Nucleus accumbens (tissue), 56 donors: ENCODE measurements around the gene PCMTD2.

ENCODE experiments used
- DNase-seq, 56 donors: peaks; one replicate each; lab custom pipeline; 2025; lab: John Stamatoyannopoulos, UW

PCMTD2 gene

DNA sequence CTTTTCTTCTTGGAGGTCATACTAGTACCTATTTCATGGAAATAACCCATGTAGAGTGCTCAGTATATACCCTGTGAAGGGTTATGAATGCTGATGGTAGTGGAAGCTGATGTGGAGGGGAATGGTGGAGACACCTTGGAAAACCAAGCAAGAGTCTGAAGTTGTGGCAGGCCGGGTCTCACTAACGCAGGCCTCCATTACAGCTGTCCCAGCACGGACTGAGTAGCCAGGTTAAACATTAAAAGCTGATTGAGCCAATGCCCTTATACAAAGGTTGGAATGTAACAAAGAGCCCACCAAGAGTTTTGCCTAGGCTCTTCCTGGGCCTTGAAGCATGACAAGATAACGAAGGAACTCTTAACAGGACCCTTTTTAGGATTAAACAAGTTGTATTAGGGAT, 2.1 kb upstream of the PCMTD2 start:
- DNase-seq: no peak

GRCh38 chr20:64254156-64254555, 1.4 kb upstream of the PCMTD2 start:
- DNase-seq: no peak

DNA sequence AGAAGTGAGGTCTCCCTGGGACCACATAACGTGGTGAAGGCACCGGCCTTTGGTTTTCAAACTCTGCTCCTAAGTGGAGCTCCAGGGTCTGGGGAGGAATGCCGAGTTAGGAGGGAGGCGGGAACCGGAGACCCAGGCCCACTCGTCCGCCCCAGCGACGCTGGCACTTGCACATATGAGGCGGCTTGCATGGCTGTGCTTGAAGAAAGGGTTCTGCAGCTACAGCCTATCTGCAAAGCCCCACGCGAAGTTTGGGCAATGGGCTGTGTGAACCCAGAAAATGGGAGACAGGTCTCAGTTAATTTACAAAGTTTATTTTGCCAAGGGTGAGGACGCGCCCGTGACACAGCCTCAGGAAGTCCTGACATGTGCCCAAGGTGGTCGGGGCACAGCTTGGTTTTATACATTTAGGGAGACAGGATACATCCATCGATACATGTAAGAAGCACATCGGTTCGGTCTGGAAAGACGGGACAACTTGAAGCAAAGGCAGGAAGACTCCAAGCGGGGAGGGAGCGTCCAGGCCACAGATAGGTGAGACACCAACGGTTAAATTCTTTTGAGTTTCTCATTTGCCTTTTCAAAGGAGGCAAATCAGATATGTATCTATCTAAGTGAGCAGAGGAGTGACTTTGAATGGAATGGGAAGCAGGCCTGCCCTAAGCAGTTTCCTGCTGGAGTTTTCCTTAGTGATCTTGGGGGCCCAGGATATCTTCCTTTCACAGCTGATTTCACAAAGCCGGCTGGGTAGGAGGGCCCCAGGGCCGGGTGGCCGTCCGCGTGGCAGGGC, 782 bp upstream of the PCMTD2 start:
- peak in 1 of 56 donors; percentile 15 for DNase-seq

DNA sequence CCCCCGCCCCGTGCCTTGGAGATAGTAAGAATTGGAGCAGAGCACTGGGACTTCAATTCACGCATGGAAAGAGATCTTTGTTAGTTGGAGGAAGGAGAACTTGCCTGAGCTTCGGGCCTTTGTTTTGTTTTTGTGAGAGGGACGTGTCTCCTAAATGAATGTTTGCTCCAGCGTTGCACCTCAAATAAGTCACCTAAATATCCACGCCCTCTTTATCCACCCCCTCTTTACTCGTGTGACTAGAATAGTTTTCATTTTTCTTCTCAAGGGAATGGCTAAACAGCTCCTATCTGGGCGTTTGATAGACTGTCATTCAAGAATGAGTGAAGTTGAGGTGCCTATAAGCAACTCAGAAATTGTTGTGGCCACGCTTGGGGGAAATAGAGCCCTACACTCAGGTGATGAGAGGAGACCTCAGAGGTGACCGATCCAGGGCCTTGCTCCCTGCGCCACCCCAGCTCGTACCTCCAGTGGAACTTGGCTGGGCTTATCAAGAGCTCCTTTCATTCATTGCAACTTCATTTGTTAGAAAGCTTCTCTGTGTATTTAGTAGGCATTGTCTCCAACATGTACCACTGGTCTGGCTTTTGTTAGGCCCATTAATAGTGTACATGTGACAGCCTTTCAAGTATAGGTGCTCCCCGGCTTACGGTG, 861 bp downstream of the PCMTD2 start:
- no peak for DNase-seq

DNA sequence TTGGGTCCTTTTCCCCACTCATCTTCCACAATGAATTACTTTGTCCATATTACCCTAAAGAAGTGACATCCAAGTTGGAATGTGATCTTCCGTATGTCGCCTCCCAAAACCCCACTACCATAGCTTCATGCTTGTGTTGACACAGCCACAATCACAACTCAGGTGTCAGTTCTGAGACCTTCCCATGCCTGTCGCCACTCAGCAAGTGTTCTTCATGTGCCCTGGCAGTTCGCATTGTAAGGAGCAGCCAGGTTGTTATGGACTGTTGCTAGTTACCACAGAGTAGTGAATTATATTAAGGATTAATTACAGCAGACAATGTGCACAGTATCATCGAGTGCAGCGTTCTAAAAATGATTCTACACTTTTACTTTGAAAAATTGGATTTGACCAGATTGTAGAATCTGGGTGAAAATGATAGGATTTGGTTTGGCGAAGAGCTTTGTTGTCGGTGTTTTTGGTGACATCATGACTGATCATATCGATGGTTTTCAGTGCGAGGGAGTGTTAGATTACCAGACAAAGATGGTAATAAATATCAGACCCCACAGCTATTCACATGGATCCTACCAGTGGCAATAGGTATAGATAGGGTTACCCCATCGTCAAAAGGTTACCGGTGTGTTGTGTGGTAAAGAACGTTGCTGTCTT, 1.7 kb downstream of the PCMTD2 start:
- no peak for DNase-seq

DNA sequence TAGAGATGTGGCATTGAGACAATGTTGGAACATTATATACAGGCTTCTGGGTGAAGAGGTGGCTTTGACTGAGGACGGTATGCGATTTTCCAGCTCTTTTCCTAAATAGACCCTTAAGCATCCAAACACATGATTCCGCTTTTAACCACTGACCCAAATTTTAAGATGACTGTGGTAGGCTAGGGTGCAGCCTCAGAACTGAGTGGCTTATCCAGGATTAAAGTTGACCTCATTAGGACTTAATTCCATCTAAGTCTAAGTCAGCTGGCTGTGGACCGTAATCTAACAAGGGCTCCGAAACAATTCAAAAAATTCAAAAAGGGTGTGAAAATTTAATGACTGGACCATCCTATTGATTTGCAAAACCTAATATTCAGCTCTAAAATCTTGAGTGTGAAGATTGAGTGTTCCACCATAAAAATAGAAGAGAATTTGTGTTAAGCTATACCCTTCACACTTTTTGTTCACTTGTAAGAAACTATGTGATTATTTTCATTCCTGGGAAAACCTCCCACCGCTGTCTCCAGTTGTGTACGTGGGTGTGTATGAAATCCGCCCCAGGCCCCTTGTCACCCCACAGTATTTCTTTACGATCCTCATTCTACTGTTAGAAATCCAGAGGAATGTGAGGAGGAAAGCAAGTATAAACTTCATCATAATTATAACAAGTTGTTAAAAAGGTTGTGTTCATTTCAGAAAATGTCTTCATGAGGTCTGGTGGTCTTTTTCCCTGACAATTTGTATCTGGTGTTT, 2.7 kb downstream of the PCMTD2 start:
- no peak for DNase-seq

DNA sequence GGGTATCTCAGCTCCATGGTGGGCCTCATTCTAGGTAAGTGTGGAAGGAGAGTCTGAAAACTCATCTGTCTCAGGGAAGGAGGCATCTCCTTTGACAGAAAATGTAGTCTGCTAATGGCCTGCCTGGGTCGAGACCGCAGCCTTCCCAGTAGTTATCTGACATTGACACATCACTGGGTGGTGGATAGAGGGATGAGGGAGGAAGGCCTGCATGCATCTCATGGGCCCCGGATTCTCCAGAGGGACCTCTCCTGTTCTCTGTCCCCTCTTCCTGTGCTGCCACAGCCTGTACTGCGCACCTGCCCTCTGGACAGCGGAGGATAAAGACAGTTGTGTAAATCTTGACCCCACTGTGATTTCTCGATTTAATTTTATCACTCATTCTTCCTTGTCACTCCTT, 4.7 kb downstream of the PCMTD2 start:
- no peak for DNase-seq

DNA sequence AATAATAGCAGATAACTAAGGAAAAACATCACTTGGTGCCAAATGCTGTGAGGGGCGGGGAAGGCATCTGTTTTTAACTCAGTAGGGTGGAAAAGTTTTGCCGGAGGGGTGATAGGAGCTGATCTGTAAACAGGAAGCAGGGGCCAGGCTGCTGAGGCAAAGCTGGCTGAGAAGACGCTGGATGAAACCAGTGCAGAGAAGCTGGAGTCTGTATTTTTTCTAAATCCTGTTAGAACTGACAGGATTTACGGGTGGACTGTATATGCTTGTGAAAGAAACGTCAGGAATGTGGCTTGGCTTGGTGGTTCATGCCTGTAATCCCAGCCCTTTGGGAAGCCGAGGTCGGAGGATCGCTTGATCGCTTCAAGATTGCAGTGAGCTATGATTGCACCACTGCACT, 5.6 kb downstream of the PCMTD2 start:
- no peak for DNase-seq

- DNase-seq: no peak
These were observed 8.5 kb downstream of the PCMTD2 start for GRCh38 chr20:64264091-64264490.

DNA sequence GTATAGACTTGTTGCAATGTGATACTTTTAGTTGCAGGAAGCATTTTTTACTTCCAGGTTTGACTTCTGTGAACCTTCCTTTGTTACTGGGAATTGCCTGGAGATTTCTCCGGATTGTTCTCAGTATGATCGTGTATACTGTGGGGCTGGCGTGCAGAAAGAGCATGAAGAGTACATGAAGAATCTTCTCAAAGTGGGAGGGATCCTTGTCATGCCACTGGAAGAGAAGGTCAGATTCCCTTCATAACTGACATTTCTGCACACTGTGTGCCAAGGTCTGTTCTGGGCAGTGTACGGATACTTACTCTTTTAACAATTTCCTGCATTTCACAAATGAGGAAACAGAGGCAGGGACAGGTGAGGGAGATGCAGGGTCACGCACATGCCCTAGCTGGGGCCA, 9.7 kb downstream of the PCMTD2 start:
- no peak for DNase-seq

GRCh38 chr20:64266988-64267387, 11.4 kb downstream of the PCMTD2 start:
- no peak for DNase-seq

DNA sequence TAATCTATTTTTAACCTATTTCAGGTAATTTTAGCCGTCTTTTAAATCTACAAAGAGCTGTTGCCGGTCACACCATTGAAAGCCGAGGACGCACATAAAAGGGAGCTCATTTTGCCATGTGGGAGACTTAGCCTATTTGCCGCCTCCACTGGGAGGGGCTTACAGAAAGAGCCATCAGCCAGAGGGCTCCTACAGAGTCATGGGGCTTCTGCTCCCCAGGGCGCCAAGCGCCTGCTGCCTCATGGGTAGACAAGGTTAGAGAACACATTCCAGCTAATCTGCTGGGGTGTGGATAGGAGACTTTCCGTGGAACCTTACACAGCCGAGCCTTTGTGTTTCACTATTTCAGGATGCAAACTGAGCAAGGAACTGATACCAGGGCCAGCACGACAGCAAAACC, 12.6 kb downstream of the PCMTD2 start:
- no peak for DNase-seq

GRCh38 chr20:64269604-64270411, 14.3 kb downstream of the PCMTD2 start:
- no peak for DNase-seq

DNA sequence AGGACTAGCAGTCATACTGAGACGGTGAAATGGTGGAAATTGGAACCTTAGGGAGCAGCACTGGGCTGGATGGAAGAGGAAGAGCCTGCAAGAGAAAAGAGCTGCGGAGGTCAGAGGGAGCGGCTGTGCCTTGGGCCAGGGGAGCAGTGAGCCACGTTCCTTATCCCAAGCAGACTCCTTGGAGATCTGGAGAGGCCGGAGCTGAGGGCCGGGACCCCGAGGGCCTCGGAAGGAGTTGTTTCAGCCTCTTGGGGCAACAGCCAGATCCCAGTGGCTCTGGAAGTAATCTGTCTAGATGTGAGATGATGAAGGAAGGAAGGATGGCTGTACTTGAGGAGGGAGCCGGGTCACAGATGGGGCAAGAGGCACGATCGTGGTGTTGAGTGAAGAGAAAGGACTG, 16.1 kb downstream of the PCMTD2 start:
- no peak for DNase-seq

- DNase-seq: no peak
These were observed 17.6 kb downstream of the PCMTD2 start for GRCh38 chr20:64273109-64273508.

GRCh38 chr20:64276817-64277216, 21.3 kb downstream of the PCMTD2 start:
- DNase-seq: no peak

- no peak for DNase-seq
These were observed 22.2 kb downstream of the PCMTD2 start for GRCh38 chr20:64277571-64278316.

GRCh38 chr20:64278317-64278681, 22.8 kb downstream of the PCMTD2 start:
- no peak for DNase-seq

GRCh38 chr20:64279826-64280459, 24.4 kb downstream of the PCMTD2 start:
- DNase-seq: no peak
